NCI-H2107 (cell line): Measurements from ENCODE around the gene POFUT2.

ENCODE experiments used
- DNase-seq: peaks from one replicate; lab custom pipeline; 2025; lab: John Stamatoyannopoulos, UW

POFUT2 gene

DNA sequence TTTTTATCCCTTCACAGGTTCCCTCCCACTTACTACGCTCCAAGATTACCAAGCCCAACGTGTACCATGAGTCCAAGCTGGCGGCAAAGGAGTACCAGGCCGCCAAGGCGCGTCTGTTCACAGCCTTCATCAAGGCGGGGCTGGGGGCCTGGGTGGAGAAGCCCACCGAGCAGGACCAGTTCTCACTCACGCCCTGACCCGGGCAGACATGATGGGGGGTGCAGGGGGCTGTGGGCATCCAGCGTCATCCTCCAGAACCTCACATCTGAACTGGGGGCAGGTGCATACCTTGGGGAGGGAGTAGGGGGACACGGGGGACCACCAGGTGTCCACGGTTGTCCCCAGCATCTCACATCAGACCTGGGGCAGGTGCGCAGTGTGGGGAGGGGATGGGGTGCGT, 65.7 kb downstream of the POFUT2 start:
- DNase-seq: no peak

DNA sequence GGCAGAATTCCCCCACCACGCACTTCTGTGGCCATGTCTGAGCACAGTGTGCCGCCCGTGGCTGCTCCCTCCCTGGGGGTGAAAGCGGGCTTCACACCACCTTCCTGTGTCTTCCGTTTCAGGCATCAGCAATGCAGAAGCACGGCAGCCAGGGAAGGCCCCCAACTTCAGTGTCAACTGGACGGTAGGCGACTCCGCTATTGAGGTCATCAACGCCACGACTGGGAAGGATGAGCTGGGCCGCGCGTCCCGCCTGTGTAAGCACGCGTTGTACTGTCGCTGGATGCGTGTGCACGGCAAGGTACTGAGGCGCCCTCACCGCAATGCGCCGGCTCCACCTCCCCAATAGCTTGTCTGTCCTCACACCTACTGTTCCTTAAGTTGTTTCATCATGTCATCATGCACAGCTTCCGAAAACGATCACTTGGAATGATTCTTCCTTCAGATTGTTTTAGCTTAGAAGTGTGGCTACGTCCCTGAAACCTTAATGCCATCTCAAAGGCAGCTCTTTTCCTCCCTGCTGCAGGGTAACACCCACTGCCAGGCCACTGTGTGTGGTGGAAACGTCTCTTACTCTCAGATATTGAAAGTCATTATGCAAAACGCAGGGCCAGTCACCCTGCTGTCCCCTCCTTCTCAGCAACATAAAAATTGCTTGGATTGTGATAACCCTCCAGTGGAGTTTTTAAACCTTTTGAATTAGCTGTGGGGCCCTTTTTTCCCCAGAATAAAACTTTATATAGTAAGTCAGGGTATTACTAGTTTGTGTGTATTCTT, 66.8 kb downstream of the POFUT2 start:
- no peak for DNase-seq

DNA sequence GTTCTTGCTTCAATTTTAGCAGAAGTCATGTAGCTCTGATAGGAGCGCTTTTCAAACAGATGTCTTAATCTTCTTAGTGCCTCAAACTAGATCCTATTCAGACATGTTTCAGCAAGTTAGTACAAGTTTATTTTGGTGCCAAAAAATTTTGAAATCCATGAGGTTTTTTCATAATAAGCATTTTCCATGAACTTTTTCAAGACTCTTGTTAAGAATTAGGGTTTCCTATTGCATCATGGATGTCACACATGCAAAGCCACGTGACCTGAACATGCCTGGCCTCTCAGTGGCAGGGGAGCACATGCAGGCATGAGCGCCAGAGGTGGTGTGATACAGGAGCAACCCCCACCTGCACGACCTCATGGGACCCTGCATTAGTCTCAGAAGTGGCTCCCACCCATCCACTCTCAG, 67.6 kb downstream of the POFUT2 start:
- no peak for DNase-seq

DNA sequence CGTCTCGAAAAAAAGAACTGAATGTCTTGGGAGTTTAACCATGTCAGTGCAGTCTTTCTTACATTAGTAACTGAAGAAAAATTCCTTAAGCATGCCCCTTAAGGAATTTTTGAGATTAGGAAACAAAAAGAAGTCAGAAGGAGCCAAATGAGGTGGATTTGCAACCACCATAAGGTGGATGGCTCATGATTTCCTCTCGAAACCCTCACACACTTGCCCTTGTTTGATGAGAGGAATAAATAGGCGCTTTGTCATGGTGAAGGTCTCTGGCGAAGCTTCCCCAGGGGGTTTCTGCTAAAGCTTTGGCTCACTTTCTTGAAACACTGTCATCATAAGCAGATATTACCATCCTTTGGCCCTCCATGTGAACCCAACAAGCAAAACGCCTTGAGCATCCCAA, 68.2 kb downstream of the POFUT2 start:
- no peak for DNase-seq

DNA sequence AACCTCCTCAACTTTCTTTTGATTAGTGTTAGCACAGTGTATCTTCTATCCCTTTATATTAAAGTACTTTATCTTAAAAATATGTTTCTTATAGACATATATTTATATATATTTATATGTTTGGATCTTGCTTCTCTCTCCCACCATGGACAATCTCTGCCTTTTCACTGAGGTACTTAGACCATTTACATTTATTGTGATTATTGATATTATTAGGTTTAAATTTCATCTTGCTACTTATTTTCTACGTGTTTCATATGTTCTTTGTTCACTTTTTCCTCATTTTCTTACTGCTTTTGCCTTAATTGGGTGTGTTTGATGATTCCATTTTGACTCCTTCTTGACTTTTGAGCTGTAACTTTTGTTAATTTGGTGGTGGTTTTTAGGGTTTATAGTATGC, 70.7 kb downstream of the POFUT2 start:
- no peak for DNase-seq

DNA sequence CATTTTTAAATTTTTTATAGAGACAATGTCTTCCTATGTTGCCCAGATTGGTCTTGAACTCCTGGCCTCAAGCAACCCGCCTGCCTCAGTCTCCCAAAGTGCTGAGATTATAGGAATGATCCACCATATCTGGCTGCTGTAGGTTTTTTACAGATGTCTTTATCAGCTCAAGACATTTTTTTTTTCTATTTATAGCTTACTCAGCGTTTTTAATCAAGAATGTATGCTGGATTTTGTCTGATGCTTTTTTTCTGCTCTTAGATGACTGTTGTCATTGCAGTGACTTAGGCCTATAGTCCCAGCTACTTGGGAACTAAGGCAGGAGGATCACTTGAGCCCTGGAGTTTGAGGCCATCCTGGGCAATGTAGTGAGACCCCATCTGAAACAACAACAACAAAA, 72.5 kb downstream of the POFUT2 start:
- DNase-seq: no peak
